NT2/D1 (cell line): Measurements from ENCODE around the gene SF3B3.

Experiments
- DNase-seq: peaks from one replicate; pipeline ENCODE4 v3.0.0-alpha.2; 2011; ENCODE audit warnings: low read depth, low spot score
- H3K27me3 ChIP-seq: 2 replicates; pipeline ENCODE4 v1.6.0; 2011; ENCODE audit warnings: mild to moderate bottlenecking; ENCODE audit not compliant: insufficient read length, insufficient read depth
- H3K36me3 ChIP-seq: 2 replicates; pipeline ENCODE4 v1.6.1; 2011; ENCODE audit warnings: mild to moderate bottlenecking, low read length, mixed read lengths; ENCODE audit not compliant: insufficient read depth, insufficient read length
- H3K4me1 ChIP-seq: 2 replicates; pipeline ENCODE4 v1.5.1; 2011; ENCODE audit not compliant: insufficient read depth, insufficient read length
- H3K4me3 ChIP-seq: 2 replicates; pipeline ENCODE4 v1.5.1; 2011; ENCODE audit warnings: low read depth; ENCODE audit not compliant: insufficient read length
- H3K9ac ChIP-seq: 2 replicates; pipeline ENCODE4 v1.6.0; 2011; ENCODE audit warnings: low read depth; ENCODE audit not compliant: insufficient read length
- H3K9me3 ChIP-seq: 2 replicates; pipeline ENCODE4 v1.5.1; 2011; ENCODE audit warnings: mild to moderate bottlenecking, low read length; ENCODE audit not compliant: insufficient read depth
- SUZ12 ChIP-seq: IDR thresholded peaks from 2 replicates; pipeline ENCODE4 v1.6.1; 2011; ENCODE audit not compliant: insufficient read length, insufficient read depth; ENCODE audit errors: extremely low read depth
- YY1 ChIP-seq: IDR thresholded peaks from 2 replicates; pipeline ENCODE4 v1.6.1; 2011; ENCODE audit not compliant: insufficient read length, insufficient read depth
- ZNF274 ChIP-seq: IDR thresholded peaks from 2 replicates; pipeline ENCODE4 v1.6.1; 2011; ENCODE audit warnings: mild to moderate bottlenecking, low read depth, low read length

Gene SF3B3

DNA sequence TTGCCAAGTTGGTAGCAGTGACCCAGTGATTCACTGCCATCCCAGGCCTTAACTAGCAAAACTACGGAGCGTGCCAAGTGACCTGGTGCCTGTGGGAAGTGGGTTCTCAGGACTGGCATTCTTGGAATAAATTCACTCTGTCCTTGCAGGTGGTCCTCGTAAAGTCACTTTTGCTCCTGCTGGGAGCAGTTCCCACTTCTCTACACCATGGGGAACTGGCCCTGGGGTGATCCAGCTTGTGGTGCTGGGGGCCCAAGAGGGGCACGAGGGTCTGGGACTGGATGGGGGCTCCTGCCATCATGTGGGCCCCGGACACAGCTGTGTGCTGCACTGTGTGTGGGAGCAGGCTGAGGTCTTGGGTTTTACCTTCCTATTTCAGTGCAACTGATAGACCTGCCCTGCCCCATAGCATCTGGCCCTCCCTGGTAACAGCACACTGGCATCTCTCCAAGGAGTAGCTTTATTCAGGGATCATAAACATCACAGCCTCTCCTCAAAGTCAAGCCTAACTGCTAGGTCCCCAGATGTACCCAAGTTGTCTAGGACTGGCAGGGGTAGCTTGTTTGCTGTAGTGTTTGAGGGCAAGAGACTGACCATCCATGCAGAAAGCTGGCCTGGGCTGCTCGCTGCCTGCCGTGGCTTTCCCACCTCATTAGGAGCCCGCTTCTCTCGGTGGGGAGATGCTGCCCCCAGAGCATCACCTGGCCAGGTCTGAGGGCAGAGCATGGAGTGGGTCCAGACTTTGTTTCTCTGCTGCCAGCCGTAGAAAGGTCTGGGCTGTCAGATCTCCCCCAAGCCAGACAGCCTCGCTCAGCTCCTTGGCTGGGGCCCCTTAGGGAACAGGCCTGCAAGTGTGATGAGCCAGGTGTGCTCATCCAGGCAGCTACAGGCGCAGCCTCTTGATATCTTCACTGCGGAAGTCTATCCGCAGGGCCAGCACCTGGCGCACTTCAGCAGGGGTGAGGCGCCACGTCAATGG, 43.2 kb upstream of the SF3B3 start:
- DNase-seq = no peak
- Histone ChIP-seq H3K9me3 (no peaks in the 10 kb centered on the region), H3K27me3 (no peaks in the 10 kb centered on the region), H3K4me3 (no peak overlapping the region), H3K9ac (no peak overlapping the region), H3K4me1 (peaks cover 12% of the 10 kb centered on the region), H3K36me3 (peaks cover 65% of the 10 kb centered on the region)
- TF ChIP-seq ZNF274 (no peak), YY1 (no peak), SUZ12 (no peak)

DNA sequence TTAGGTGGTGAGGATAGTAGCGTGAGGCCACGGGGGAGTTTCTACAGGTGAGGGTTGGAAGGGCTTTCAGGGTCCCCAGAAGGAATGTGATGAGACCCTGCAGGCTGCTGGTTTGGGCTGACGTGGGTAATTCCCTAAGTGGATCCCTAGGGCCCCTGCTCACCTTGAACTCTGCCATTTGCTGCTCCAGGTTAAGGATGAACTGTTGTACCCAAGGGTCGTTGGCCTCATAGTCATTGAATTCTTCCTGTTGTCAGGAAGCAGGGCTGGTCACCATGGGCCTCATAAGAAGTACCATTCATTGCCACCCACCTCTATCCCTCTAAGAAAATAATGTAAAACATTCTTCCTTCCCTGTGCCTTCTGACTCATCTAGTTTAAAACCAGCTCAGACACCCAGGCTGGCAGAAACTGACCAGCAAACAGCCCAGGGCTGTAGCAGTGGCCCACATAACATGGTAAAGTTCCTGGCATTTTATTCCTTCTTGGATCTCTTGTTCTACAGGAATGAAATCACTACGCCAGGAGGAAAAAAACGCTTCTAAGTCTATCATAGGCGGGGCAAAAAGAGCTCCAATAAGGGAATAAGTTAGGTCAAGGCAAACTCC, 41.6 kb upstream of the SF3B3 start:
- no peaks in the 10 kb centered on the region for H3K9me3 ChIP-seq
- no peak overlapping the region for H3K9ac ChIP-seq
- TF ChIP-seq ZNF274 = no peak
- no peak for TF ChIP-seq YY1
- DNase-seq = no peak
- H3K4me3 ChIP-seq = no peak overlapping the region
- no peaks in the 10 kb centered on the region for H3K27me3 ChIP-seq
- peaks cover 74% of the 10 kb centered on the region for H3K36me3 ChIP-seq
- H3K4me1 ChIP-seq = peaks cover 5% of the 10 kb centered on the region

DNA sequence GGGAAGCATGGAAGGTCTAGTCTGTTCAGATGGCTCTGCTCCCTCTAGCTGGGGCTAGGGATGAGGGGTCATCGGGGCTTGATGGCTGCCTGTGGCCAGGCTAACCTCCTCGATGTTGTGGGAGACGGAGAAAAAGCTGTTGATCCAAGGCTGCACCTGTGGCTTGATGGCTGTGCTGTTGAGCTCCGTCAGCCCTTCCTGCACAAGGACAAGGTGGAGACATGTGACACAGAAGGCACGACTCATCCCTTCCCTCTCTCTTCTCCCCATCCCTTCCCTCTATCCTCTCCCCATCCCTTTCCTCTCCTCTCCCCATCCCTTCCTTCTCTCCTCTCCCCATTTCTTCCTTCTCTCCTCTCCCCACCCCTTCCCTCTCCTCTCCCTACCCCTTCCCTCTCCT, 41.0 kb upstream of the SF3B3 start:
- DNase-seq = no peak
- no peak overlapping the region for H3K9ac ChIP-seq
- H3K4me3 ChIP-seq = no peak overlapping the region
- no peaks in the 10 kb centered on the region for H3K27me3 ChIP-seq
- H3K4me1 ChIP-seq = peaks cover 5% of the 10 kb centered on the region
- H3K9me3 ChIP-seq = no peaks in the 10 kb centered on the region
- TF ChIP-seq ZNF274 (no peak), SUZ12 (no peak), YY1 (no peak)
- H3K36me3 ChIP-seq = peaks cover 74% of the 10 kb centered on the region

DNA sequence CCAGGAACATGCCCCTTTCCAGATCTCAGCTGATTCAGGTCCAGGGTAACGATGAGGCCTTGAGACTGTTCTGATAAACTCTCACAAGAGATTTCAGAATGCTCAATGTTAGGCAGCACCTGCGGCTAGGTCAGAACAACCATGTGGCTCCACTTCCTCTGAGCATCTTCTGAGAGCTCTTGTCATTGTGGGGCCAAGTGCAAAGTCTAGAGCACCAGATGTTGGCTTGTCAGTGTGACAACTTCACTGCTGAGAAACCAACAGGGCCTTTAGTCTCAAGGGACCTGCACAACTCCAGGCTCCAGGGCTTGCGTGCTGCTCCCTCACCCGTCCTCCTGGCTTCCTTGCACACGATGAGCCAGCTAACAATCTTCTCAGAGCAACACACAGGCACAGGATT, 40.2 kb upstream of the SF3B3 start:
- H3K9me3 ChIP-seq = no peaks in the 10 kb centered on the region
- no peak overlapping the region for H3K4me3 ChIP-seq
- H3K27me3 ChIP-seq = no peaks in the 10 kb centered on the region
- TF ChIP-seq SUZ12 (no peak), ZNF274 (no peak), YY1 (no peak)
- H3K9ac ChIP-seq = no peak overlapping the region
- H3K36me3 ChIP-seq = peaks cover 68% of the 10 kb centered on the region
- peaks cover 5% of the 10 kb centered on the region for H3K4me1 ChIP-seq
- no peak for DNase-seq

DNA sequence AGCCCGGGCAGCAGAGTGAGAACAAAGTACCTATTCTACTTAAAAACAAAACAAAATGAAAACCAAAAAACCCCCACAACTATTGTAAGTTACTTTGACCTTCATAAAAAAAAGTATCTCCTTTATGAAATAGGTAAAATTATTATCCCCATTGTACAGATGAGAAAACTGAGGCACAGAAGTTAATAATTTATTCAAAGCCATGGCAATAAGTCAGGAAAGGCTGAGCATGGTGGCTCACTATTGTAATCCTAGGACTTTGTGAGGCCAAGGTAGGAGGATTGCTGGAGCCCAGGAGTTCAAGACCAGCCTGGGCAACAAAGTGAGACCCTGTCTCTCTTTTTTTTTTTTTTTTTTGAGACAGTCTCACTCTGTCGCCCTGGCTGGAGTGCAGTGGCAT, 38.7 kb upstream of the SF3B3 start:
- peaks cover 58% of the 10 kb centered on the region for H3K36me3 ChIP-seq
- no peaks in the 10 kb centered on the region for H3K27me3 ChIP-seq
- H3K4me3 ChIP-seq = no peak overlapping the region
- DNase-seq = no peak
- H3K9ac ChIP-seq = no peak overlapping the region
- H3K9me3 ChIP-seq = no peaks in the 10 kb centered on the region
- no peaks in the 10 kb centered on the region for H3K4me1 ChIP-seq
- no peak for TF ChIP-seq ZNF274
- TF ChIP-seq SUZ12 = no peak
- no peak for TF ChIP-seq YY1

DNA sequence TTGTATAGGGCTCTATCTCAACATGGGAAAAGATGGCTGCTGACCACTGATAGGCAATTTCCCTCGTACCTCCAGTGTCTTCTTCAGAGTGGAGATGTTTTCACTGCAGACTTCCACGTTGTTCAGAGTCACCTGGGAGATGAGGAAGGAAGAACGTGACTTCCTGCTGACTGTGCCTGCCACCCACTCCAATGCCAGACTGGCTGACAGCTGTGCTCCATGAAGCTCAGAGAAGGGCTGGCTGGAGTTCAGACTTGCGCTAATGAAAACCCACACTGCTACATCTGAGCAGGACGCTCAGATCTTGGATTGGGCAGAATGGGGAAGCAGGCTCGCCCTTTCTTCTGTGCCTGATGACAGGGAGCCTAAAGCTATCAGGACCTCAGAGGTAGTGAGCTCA, 33.4 kb upstream of the SF3B3 start:
- H3K9ac ChIP-seq = no peak overlapping the region
- no peak for DNase-seq
- no peaks in the 10 kb centered on the region for H3K9me3 ChIP-seq
- H3K27me3 ChIP-seq = no peaks in the 10 kb centered on the region
- peaks cover 49% of the 10 kb centered on the region for H3K36me3 ChIP-seq
- peaks cover 3% of the 10 kb centered on the region for H3K4me1 ChIP-seq
- TF ChIP-seq SUZ12 = no peak
- H3K4me3 ChIP-seq = no peak overlapping the region

DNA sequence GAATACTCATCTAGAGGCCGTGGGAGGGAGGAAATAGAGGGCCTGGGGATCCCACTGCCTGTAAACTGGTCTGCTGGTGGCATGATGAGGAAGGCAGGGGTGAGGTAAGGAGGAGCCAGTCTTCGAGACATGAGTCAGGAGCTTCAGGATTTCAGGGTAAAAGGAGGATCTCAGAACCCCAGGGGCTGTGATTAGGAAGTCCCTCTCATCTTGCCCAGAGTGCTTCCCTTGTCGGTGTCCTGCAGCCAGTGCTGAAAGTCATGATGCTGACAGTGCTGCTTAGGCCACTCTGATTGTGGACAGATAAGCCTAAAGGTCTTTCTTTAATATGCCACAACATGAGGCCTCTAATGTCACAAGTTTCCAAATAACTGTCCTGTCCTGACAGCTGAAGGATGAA, 29.8 kb upstream of the SF3B3 start:
- peaks cover 3% of the 10 kb centered on the region for H3K4me1 ChIP-seq
- no peak for DNase-seq
- H3K27me3 ChIP-seq = no peaks in the 10 kb centered on the region
- no peak for TF ChIP-seq ZNF274
- TF ChIP-seq SUZ12 = no peak
- TF ChIP-seq YY1 = no peak
- no peak overlapping the region for H3K9ac ChIP-seq
- H3K36me3 ChIP-seq = peaks cover 72% of the 10 kb centered on the region
- H3K4me3 ChIP-seq = no peak overlapping the region
- no peaks in the 10 kb centered on the region for H3K9me3 ChIP-seq
